BLaER1 treated with 17β-estradiol and CSF1 and Interleukin-3, amounts not matched to agents 10 nM and 100 nM (cell line): ENCODE data around the gene FOXJ3.

ENCODE experiments used
- H3K27ac ChIP-seq, 11 experiments: shearing (Covaris generic); formaldehyde crosslinking; 2 replicates each; pipeline ENCODE4 v1.8.1; 2022
- H3K27me3 ChIP-seq, 11 experiments: shearing (Covaris generic); formaldehyde crosslinking; 2 replicates each; pipeline ENCODE4 v1.8.1; 2022
- H3K36me3 ChIP-seq, 11 experiments: shearing (Covaris generic); formaldehyde crosslinking; 2 replicates each; pipeline ENCODE4 v1.8.1; 2022
- H3K4me1 ChIP-seq, 10 experiments: shearing (Covaris generic); formaldehyde crosslinking; 2 replicates each; pipeline ENCODE4 v1.8.1; 2022
- H3K4me2 ChIP-seq, 11 experiments: shearing (Covaris generic); formaldehyde crosslinking; 2 replicates each; pipeline ENCODE4 v1.8.1; 2022
- H3K4me3 ChIP-seq, 10 experiments: shearing (Covaris generic); formaldehyde crosslinking; 2 replicates each; pipeline ENCODE4 v1.8.1; 2022
- H3K9ac ChIP-seq, 11 experiments: shearing (Covaris generic); formaldehyde crosslinking; 2 replicates each; pipeline ENCODE4 v1.8.1; 2022
- H3K9me3 ChIP-seq, 11 experiments: shearing (Covaris generic); formaldehyde crosslinking; replicated peaks in 1 of 11; 2 replicates each; pipeline ENCODE4 v1.8.1; 2022
- H4K20me1 ChIP-seq, 11 experiments: shearing (Covaris generic); formaldehyde crosslinking; 2 replicates each; pipeline ENCODE4 v1.8.1; 2022
- Cebpa-rat ChIP-seq, 11 experiments: shearing (Covaris generic); IDR thresholded peaks; 2 replicates each; pipeline ENCODE4 v1.8.1; 2022

Gene FOXJ3

GRCh38 chr1:42198251-42198650, 136.8 kb downstream of the FOXJ3 start:
- Histone ChIP-seq H3K4me3 (no peak overlapping the region), H3K36me3 (peaks cover 71 to 99% (median 93%) of the 10 kb centered on the region in 11 experiments), H3K4me1 (no peaks in the 10 kb centered on the region), H3K27me3 (no peaks in the 10 kb centered on the region), H3K9me3 (peaks cover 13 to 15% (median 14%) of the 10 kb centered on the region in 11 experiments), H4K20me1 (peaks cover 0 to 7% (median 0%) of the 10 kb centered on the region in 11 experiments; a peak in 2 of 22 replicates), H3K4me2 (no peak overlapping the region), H3K27ac (no peak overlapping the region), H3K9ac (no peak overlapping the region)
- no peak for TF ChIP-seq Cebpa-rat (IDR thresholded peaks at IDR 0.05)

DNA sequence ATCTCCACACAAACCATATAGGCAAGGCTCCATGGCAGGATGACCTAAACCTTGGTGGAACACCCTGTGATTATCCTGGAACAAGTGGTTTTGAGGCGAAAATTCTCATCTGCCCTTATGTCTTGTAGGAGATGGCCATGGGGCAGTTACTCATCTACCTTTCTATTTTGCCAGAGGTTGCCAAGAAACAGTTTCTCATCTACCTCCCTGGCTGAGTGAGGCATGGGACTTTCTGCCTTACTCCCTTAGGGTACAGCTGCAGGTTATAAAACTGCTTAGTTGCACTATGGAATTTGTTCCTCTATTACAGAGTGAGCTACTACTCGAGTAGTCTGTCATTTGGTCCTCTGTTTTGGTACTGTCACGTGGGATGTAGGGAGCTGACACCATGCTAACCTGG, 139.2 kb downstream of the FOXJ3 start:
- no peaks in the 10 kb centered on the region for H3K27me3 ChIP-seq
- H3K4me1 ChIP-seq = peaks cover 0 to 3% (median 0%) of the 10 kb centered on the region in 10 experiments; a peak in 1 of 20 replicates
- H3K36me3 ChIP-seq = peaks cover 71 to 99% (median 90%) of the 10 kb centered on the region in 11 experiments
- no peak overlapping the region for H3K4me3 ChIP-seq
- no peak for TF ChIP-seq Cebpa-rat (IDR thresholded peaks at IDR 0.05)
- no peak overlapping the region for H3K9ac ChIP-seq
- H4K20me1 ChIP-seq = peaks cover 0 to 14% (median 3%) of the 10 kb centered on the region in 11 experiments; a peak in 5 of 22 replicates
- no peaks in the 10 kb centered on the region for H3K9me3 ChIP-seq
- no peak overlapping the region for H3K4me2 ChIP-seq
- H3K27ac ChIP-seq = no peak overlapping the region

DNA sequence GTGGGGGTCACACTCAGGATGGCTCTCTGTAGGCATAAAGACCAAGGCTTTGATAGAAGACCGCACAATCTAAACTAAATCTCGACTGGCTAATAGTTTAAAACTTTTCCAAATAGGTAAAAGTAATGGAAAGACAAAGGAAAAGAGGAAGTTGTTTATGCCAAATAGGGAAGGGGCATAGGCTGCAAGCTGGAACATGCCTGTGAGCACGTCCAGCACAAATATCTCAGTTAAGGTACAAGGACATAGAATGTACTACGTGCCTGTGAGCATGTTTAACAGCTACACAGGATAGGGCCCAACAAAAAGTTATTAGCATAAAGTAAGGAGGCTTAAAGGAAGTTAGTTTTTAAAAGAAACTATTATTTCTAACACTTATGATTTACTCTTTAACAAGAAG, 142.9 kb downstream of the FOXJ3 start:
- TF ChIP-seq Cebpa-rat (IDR thresholded peaks at IDR 0.05) = no peak
- Histone ChIP-seq H3K27me3 (no peaks in the 10 kb centered on the region), H4K20me1 (peaks cover 0 to 11% (median 3%) of the 10 kb centered on the region in 11 experiments; a peak in 5 of 22 replicates), H3K4me2 (no peak overlapping the region), H3K9me3 (no peaks in the 10 kb centered on the region), H3K4me1 (peaks cover 0 to 3% (median 0%) of the 10 kb centered on the region in 10 experiments; a peak in 1 of 20 replicates), H3K36me3 (peaks cover 82 to 100% (median 94%) of the 10 kb centered on the region in 11 experiments), H3K9ac (no peak overlapping the region), H3K27ac (no peak overlapping the region), H3K4me3 (no peak overlapping the region)

DNA sequence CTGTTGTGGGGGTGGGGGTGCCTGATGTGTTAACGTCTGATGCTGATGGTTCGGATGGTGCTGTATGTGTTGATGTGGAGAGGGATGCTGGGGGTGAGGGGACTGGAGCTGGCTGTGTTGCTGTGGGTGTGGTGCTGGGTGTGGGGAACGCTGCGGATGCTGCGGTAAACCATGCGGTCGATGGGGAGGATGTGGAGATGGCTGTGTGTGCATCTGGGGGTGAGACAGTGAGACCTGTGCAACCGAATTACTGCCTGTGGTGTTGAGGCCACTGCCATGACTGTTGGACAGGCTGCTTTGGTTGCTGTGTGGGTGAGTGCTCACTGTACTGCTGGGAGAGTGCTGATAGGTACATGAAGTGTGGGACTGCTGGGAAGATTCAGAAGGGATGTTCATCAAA, 143.7 kb downstream of the FOXJ3 start:
- Histone ChIP-seq H3K9me3 (no peaks in the 10 kb centered on the region), H3K36me3 (peaks cover 82 to 100% (median 94%) of the 10 kb centered on the region in 11 experiments), H3K4me3 (no peak overlapping the region), H3K4me1 (peaks cover 0 to 3% (median 0%) of the 10 kb centered on the region in 10 experiments; a peak in 1 of 20 replicates), H3K27ac (no peak overlapping the region), H3K9ac (no peak overlapping the region), H3K4me2 (no peak overlapping the region), H3K27me3 (no peaks in the 10 kb centered on the region), H4K20me1 (peaks cover 0 to 10% (median 3%) of the 10 kb centered on the region in 11 experiments; a peak in 6 of 22 replicates)
- TF ChIP-seq Cebpa-rat (IDR thresholded peaks at IDR 0.05) = no peak

- no peak overlapping the region for H3K4me2 ChIP-seq
- H3K36me3 ChIP-seq = peaks cover 82 to 100% (median 94%) of the 10 kb centered on the region in 11 experiments
- H4K20me1 ChIP-seq = peaks cover 0 to 10% (median 0%) of the 10 kb centered on the region in 11 experiments; a peak in 4 of 22 replicates
- no peaks in the 10 kb centered on the region for H3K27me3 ChIP-seq
- H3K27ac ChIP-seq = no peak overlapping the region
- TF ChIP-seq Cebpa-rat (IDR thresholded peaks at IDR 0.05) = no peak
- H3K9ac ChIP-seq = no peak overlapping the region
- peaks cover 0 to 3% (median 0%) of the 10 kb centered on the region in 10 experiments; a peak in 3 of 20 replicates for H3K4me1 ChIP-seq
- H3K4me3 ChIP-seq = no peak overlapping the region
- H3K9me3 ChIP-seq = no peaks in the 10 kb centered on the region
These were observed 144.8 kb downstream of the FOXJ3 start for GRCh38 chr1:42189931-42190853.

GRCh38 chr1:42186152-42186551, 148.9 kb downstream of the FOXJ3 start:
- H3K36me3 ChIP-seq = peaks cover 81 to 97% (median 88%) of the 10 kb centered on the region in 11 experiments

GRCh38 chr1:42184616-42185015, 150.4 kb downstream of the FOXJ3 start:
- no peaks in the 10 kb centered on the region for H3K27me3 ChIP-seq
- no peak overlapping the region for H3K4me3 ChIP-seq
- TF ChIP-seq Cebpa-rat (IDR thresholded peaks at IDR 0.05) = no peak
- H3K9me3 ChIP-seq = no peaks in the 10 kb centered on the region
- H3K4me2 ChIP-seq = no peak overlapping the region
- no peak overlapping the region for H3K27ac ChIP-seq
- peaks cover 72 to 92% (median 79%) of the 10 kb centered on the region in 11 experiments for H3K36me3 ChIP-seq
- no peak overlapping the region for H3K9ac ChIP-seq
- peaks cover 12 to 26% (median 16%) of the 10 kb centered on the region in 10 experiments for H3K4me1 ChIP-seq
- peaks cover 0 to 21% (median 7%) of the 10 kb centered on the region in 11 experiments; a peak in 10 of 22 replicates for H4K20me1 ChIP-seq

More at GRCh38 chr1:42186152-42186551, 148.9 kb downstream of the FOXJ3 start:
- Histone ChIP-seq H3K9ac (no peak overlapping the region), H3K4me2 (no peak overlapping the region), H4K20me1 (peaks cover 0 to 9% (median 0%) of the 10 kb centered on the region in 11 experiments; a peak in 5 of 22 replicates), H3K27ac (no peak overlapping the region), H3K9me3 (no peaks in the 10 kb centered on the region), H3K27me3 (no peaks in the 10 kb centered on the region), H3K4me1 (peaks cover 0 to 11% (median under 1%) of the 10 kb centered on the region in 10 experiments; a peak in 10 of 20 replicates), H3K4me3 (no peak overlapping the region)
- TF ChIP-seq Cebpa-rat (IDR thresholded peaks at IDR 0.05) = no peak

GRCh38 chr1:42183957-42184268, 151.1 kb downstream of the FOXJ3 start:
- H3K4me3 ChIP-seq = no peak overlapping the region
- H3K4me2 ChIP-seq = no peak overlapping the region
- no peaks in the 10 kb centered on the region for H3K9me3 ChIP-seq
- no peak overlapping the region for H3K9ac ChIP-seq
- TF ChIP-seq Cebpa-rat (IDR thresholded peaks at IDR 0.05) = no peak
- H4K20me1 ChIP-seq = peaks cover 0 to 22% (median 11%) of the 10 kb centered on the region in 11 experiments; a peak in 11 of 22 replicates
- H3K36me3 ChIP-seq = peaks cover 65 to 88% (median 75%) of the 10 kb centered on the region in 11 experiments
- no peak overlapping the region for H3K27ac ChIP-seq
- H3K27me3 ChIP-seq = no peaks in the 10 kb centered on the region
- peaks cover 12 to 33% (median 22%) of the 10 kb centered on the region in 10 experiments for H3K4me1 ChIP-seq

GRCh38 chr1:42183210-42183956, 151.7 kb downstream of the FOXJ3 start:
- peaks cover 59 to 88% (median 72%) of the 10 kb centered on the region in 11 experiments for H3K36me3 ChIP-seq
- H3K9me3 ChIP-seq = no peaks in the 10 kb centered on the region
- peaks cover 12 to 39% (median 27%) of the 10 kb centered on the region in 10 experiments for H3K4me1 ChIP-seq
- no peaks in the 10 kb centered on the region for H3K27me3 ChIP-seq
- H3K27ac ChIP-seq = no peak overlapping the region
- H4K20me1 ChIP-seq = peaks cover 0 to 24% (median 17%) of the 10 kb centered on the region in 11 experiments; a peak in 11 of 22 replicates
- no peak for TF ChIP-seq Cebpa-rat (IDR thresholded peaks at IDR 0.05)
- H3K4me3 ChIP-seq = no peak overlapping the region
- no peak overlapping the region for H3K4me2 ChIP-seq
- no peak overlapping the region for H3K9ac ChIP-seq
